Measurements from ENCODE around the gene FAM25G. TPM values are rescaled to one million over a fixed set of nuclear protein-coding genes. Genes with fewer than 3 reads are reported as not detected.
"Not testable (repeated sequence)": the region's sequence is repeated elsewhere in the genome, so short reads cannot be mapped to it uniquely, and the experiment has no call there.

Gene FAM25G
- total RNA-seq, 1 experiment from 2014 or later, result not detected

DNA sequence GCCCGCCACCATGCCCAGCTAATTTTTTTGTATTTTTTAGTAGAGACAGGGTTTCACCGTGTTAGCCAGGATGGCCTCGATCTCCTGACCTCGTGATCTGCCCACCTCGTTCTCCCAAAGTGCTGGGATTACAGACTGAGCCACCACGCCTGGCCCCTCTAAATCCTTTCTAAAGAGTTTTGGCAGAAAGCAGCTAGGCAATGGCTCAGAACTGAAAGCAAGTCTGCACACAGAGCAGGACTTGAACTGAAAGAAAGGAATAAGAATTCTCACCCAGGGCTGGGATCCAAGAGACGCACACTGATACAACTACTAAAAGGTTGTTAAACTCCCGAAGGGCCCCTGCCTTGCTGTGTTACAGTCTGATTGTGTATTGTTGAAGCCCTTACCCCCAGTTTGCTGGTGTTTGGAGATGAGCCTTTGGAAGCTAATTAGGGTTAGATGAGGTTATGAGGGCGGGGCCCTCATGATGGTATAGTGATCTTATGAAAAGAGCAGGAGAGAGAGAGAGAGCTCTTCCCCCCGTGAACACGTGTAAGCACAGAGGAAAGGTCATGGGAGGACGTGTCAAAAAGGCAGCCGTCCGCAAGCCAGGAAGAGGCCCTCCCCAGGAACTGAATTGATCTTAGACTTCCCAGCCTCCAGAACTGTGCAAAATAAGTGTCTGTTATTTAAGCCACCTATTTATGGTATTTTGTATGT lies 26.1 kb downstream of the FAM25G start:
- POLR2A ChIA-PET; BruUV-seq (replicated peaks); H3K4me1 ChIP-seq (ENCODE audit: control insufficient read depth, insufficient read depth, low read length); H3K9me3 ChIP-seq (ENCODE audit: control insufficient read depth, insufficient read depth, low read depth, low read length); CTCF ChIA-PET; DNase-seq (ENCODE audit: low read depth, low spot score); H3K27ac ChIP-seq (ENCODE audit: low read length); intact Hi-C loops (cut with micrococcal nuclease; ENCODE audit: unreplicated experiment); H3K4me3 ChIP-seq (ENCODE audit: low read depth in 2 of 2, low read length in 2 of 2); H3K36me3 ChIP-seq (ENCODE audit: control insufficient read depth, insufficient read depth, low read length); H3K27me3 ChIP-seq (ENCODE audit: control insufficient read depth, insufficient read depth, low read length); ATAC-seq; in situ Hi-C loops (cut with HindIII; ENCODE audit: low pct_unique_long_range_greater_than_20kb, low sequenced_read_pairs): not testable (repeated sequence)

GRCh38 chr10:47462577-47463358 lies 28.7 kb downstream of the FAM25G start:
- H3K27me3 ChIP-seq (ENCODE audit: control insufficient read depth, insufficient read depth, low read length); H3K36me3 ChIP-seq (ENCODE audit: control insufficient read depth, insufficient read depth, low read length); in situ Hi-C loops (cut with HindIII; ENCODE audit: low pct_unique_long_range_greater_than_20kb, low sequenced_read_pairs); DNase-seq (ENCODE audit: low read depth, low spot score); intact Hi-C loops (cut with micrococcal nuclease; ENCODE audit: unreplicated experiment); H3K27ac ChIP-seq (ENCODE audit: low read length); POLR2A ChIA-PET; BruUV-seq (replicated peaks); H3K4me3 ChIP-seq (ENCODE audit: low read depth in 2 of 2, low read length in 2 of 2); H3K4me1 ChIP-seq (ENCODE audit: control insufficient read depth, insufficient read depth, low read length); H3K9me3 ChIP-seq (ENCODE audit: control insufficient read depth, insufficient read depth, low read depth, low read length); CTCF ChIA-PET: not testable (repeated sequence)
- peak; percentile 86 for ATAC-seq

DNA sequence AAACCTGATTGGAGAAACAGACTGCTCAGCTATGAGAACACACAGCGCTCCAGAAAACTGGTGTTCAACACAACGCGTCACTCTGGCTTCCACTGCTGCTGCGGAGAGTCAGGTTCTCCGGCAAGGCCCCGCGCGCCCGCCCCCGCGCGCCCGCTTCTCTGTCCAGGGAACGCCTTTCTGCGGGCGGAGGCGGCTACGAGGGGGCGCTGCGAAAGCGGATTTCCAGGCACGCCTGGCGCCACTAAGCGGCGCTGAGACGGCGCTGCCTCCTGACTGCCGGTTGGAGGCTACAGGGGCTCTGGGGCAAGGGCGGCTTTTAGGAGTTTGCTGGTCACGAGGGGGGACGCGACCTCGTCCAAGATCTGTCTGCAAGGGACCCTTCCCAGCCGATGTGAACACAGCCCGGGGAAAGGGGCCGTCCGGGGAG lies 30.2 kb downstream of the FAM25G start:
- Histone ChIP-seq H3K4me3 (ENCODE audit: low read depth in 2 of 2, low read length in 2 of 2) (peak overlapping the region; percentile 18 to 39), H3K27ac (ENCODE audit: low read length) (peak overlapping the region; percentile 51)
- H3K27me3 ChIP-seq (ENCODE audit: control insufficient read depth, insufficient read depth, low read length); H3K9me3 ChIP-seq (ENCODE audit: control insufficient read depth, insufficient read depth, low read depth, low read length); H3K36me3 ChIP-seq (ENCODE audit: control insufficient read depth, insufficient read depth, low read length); DNase-seq (ENCODE audit: low read depth, low spot score); POLR2A ChIA-PET; CTCF ChIA-PET; BruUV-seq (replicated peaks); H3K4me1 ChIP-seq (ENCODE audit: control insufficient read depth, insufficient read depth, low read length); intact Hi-C loops (cut with micrococcal nuclease; ENCODE audit: unreplicated experiment); in situ Hi-C loops (cut with HindIII; ENCODE audit: low pct_unique_long_range_greater_than_20kb, low sequenced_read_pairs): not testable (repeated sequence)
- TF ChIP-seq CTCF (IDR thresholded peaks at IDR 0.05), result peak; percentile 75
- ATAC-seq, result peak; percentile 79

DNA sequence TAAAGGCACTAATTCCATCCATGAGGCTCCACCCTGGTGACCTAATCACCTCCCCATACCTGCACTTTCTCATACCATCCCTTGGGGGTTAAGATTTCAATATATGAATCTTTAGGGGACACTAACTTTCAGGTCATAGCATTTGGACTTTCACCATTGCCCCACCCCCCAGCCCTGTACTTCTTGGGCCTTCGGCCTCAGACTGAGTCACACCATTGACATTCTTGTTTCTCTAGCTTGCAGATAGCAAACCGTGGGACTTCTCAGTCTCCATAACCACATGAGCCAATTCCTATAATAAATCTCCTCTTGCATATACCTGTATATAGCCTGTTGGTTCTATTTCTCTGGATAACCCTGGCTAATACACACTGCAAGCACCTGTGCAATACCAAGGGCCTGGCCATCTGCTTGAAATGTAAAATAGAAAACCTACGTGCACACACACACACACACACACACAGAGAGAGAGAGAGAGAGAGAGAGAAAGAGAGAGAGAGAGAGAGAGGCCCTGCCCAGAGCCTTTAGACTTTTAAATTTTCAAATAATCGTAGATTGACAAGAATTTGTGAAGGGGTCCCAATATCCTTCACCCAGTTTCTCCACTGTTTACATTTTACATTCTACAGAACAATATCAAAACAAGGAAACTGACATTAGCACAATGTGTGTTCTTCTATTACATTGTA lies 32.9 kb downstream of the FAM25G start:
- in situ Hi-C loops (cut with HindIII; ENCODE audit: low pct_unique_long_range_greater_than_20kb, low sequenced_read_pairs), result no loop called here
- ChIA-PET POLR2A (no interaction called here), CTCF (no interaction called here)
- Histone ChIP-seq H3K27me3 (ENCODE audit: control insufficient read depth, insufficient read depth, low read length) (no peaks in the 10 kb centered on the region), H3K27ac (ENCODE audit: low read length) (no peak overlapping the region), H3K4me1 (ENCODE audit: control insufficient read depth, insufficient read depth, low read length) (no peaks in the 10 kb centered on the region; the same call in 1 of the 2 replicates), H3K36me3 (ENCODE audit: control insufficient read depth, insufficient read depth, low read length) (no peaks in the 10 kb centered on the region), H3K9me3 (ENCODE audit: control insufficient read depth, insufficient read depth, low read depth, low read length) (no peaks in the 10 kb centered on the region), H3K4me3 (ENCODE audit: low read depth in 2 of 2, low read length in 2 of 2) (no peak overlapping the region)
- intact Hi-C loops (cut with micrococcal nuclease; ENCODE audit: unreplicated experiment), result no loop called here
- ATAC-seq, result no peak
- DNase-seq (ENCODE audit: low read depth, low spot score), result no peak
- no peak for TF ChIP-seq TCF7L2 (IDR thresholded peaks at IDR 0.05; ENCODE audit: low read depth, low read length)
- no TSS peak for BruUV-seq (replicated peaks)
